AG09309 (cell line): Measurements from ENCODE around the gene LRRN3.
A peak's percentile ranks its signal among the peaks of the same experiment; 100 is the strongest.

Experiments used
- DNase-seq: peaks from one replicate; pipeline ENCODE4 v3.0.0-alpha.2; 2010; ENCODE audit warnings: low read depth
- H3K4me3 ChIP-seq: 2 replicates; pipeline ENCODE4 v1.5.1; 2011; ENCODE audit warnings: mild to moderate bottlenecking, low read depth, low read length, moderate library complexity; ENCODE audit not compliant: control insufficient read depth
- CTCF ChIP-seq: IDR thresholded peaks from 2 replicates; pipeline ENCODE4 v1.5.1; 2011; ENCODE audit warnings: mild to moderate bottlenecking, low read depth, low read length, inconsistent platforms; ENCODE audit not compliant: insufficient read depth, control insufficient read depth; ENCODE audit errors: missing control alignments

Gene LRRN3

GRCh38 chr7:111091593-111092358, 849 bp downstream of the LRRN3 start:
- TF ChIP-seq CTCF: no peak
- no peak for DNase-seq
- H3K4me3 ChIP-seq: peak overlapping the region; percentile 48

- no peak for DNase-seq
- H3K4me3 ChIP-seq: no peak overlapping the region
- TF ChIP-seq CTCF: no peak
These were observed 1.7 kb downstream of the LRRN3 start for GRCh38 chr7:111092406-111093236.

- no peak overlapping the region for H3K4me3 ChIP-seq
- DNase-seq: no peak
- no peak for TF ChIP-seq CTCF
These were observed 2.6 kb downstream of the LRRN3 start for GRCh38 chr7:111093496-111093895.

- no peak for TF ChIP-seq CTCF
- no peak for DNase-seq
- H3K4me3 ChIP-seq: no peak overlapping the region
These were observed 3.5 kb downstream of the LRRN3 start for GRCh38 chr7:111094419-111094818.

GRCh38 chr7:111096997-111097396, 6.1 kb downstream of the LRRN3 start:
- no peak overlapping the region for H3K4me3 ChIP-seq
- no peak for DNase-seq

More at GRCh38 chr7:111096997-111097396, 6.1 kb downstream of the LRRN3 start:
- TF ChIP-seq CTCF: no peak
